Right lobe of liver (tissue), 6 donors: ENCODE data around the gene C3orf18. TPM values are rescaled to one million over a fixed set of nuclear protein-coding genes. Genes with fewer than 3 reads are reported as not detected.

ENCODE experiments used
- ATAC-seq, 4 donors: fragments of 200-7000 bp; cut with Tn5 transposase; one replicate each; pipeline ENCODE4 v1.9.1; 2020; ENCODE audit warnings: mild to moderate bottlenecking in 4 of 4, moderate library complexity in 4 of 4
- DNase-seq, 3 donors: peaks; one replicate each; pipeline ENCODE4 v3.0.0-alpha.2; 2020
- H3K27ac ChIP-seq, 3 donors: fragments of 200-600 bp; one replicate each; pipeline ENCODE4 v1.8.0; 2022
- H3K27me3 ChIP-seq, 2 donors: fragments of 200-600 bp; one replicate each; pipeline ENCODE4 v1.8.0; 2022
- H3K36me3 ChIP-seq, 4 donors: fragments of 200-600 bp; sonication (generic) in 1 of 4; one replicate each; pipeline versions ENCODE4 v1.5.1 to v1.8.0; 2017 to 2022; ENCODE audit warnings: control low read depth in 1 of 4
- H3K4me1 ChIP-seq, 4 donors: fragments of 200-600 bp; sonication (generic) in 1 of 4; one replicate each; pipeline versions ENCODE4 v1.5.1 to v1.8.0; 2017 to 2022; ENCODE audit warnings: control low read depth in 1 of 4
- H3K4me3 ChIP-seq, 3 donors: fragments of 200-600 bp; one replicate each; pipeline ENCODE4 v1.8.0; 2022
- H3K9me3 ChIP-seq, 4 donors: fragments of 200-600 bp; sonication (generic) in 1 of 4; one replicate each; pipeline versions ENCODE4 v1.5.1 to v1.8.0; 2017 to 2022; ENCODE audit warnings: control low read depth in 1 of 4
- POLR2A ChIP-seq: fragments of 450-650 bp; IDR thresholded peaks from one replicate; pipeline ENCODE4 v1.6.1; 2017; ENCODE audit warnings: antibody characterized with exemption, mild to moderate bottlenecking
- WGBS: methylation state at CpG from one replicate; pipeline ENCODE4 v1.1.6; 2018; ENCODE audit warnings: low coverage, low lambda C conversion rate; ENCODE audit not compliant: insufficient coverage; ENCODE audit errors: missing lambda C conversion rate; 5-methylcytosine and 5-hydroxymethylcytosine counted together
- intact Hi-C, 2 donors: fragments of 100-400 bp; cut with DNase I; formaldehyde crosslinking; loops; one replicate each; pipeline versions ENCODE4 v1.11.2 to v1.14.1; 2022
- total RNA-seq, 6 experiments: library from RNA; depleted of rRNA in 2 of 6; stranded (reverse); fragments of >200 nt in 2 of 6; fragmentation: NEBNext Ultra II Directional in 3 of 6; extraction: Animal tissue kit (Norgen Biotek cat#: 25700) in 3 of 6; gene quantifications; one replicate each; pipeline versions ENCODE4 v1.1.0 to v1.2.4, GENCODE V29; 2016 to 2023
- TF ChIP-seq, protein P1 (sequence below), 4 donors: fragments of 200-600 bp in 3 of 4; fragments of 450-650 bp in 1 of 4; IDR thresholded peaks; one replicate each; pipeline versions ENCODE4 v1.5.1 to v1.8.0; 2016 to 2022; ENCODE audit warnings: antibody characterized with exemption in 4 of 4, mild to moderate bottlenecking in 2 of 4
- donor health status: DM: no; HTN: yes; CAD: no.
- donor health status: DM: no; HTN: no; CAD: no.
- donor health status: DM: no; HTN: no; CAD: no.
- donor health status: DM: no; HTN: yes; CAD: no.
- donor health status: DM: no; HTN: yes; CAD: no.

C3orf18 gene
- total RNA-seq, 6 experiments from 2014 or later, result 2.0 to 7.8 (median 2.8) TPM

- Histone ChIP-seq H3K27me3 (no peaks in the 10 kb centered on the region), H3K4me1 (peaks cover 3 to 61% (median 39%) of the 10 kb centered on the region in 4 donors), H3K36me3 (no peaks in the 10 kb centered on the region), H3K9me3 (no peaks in the 10 kb centered on the region), H3K4me3 (peak overlapping the region in 1 of 3 donors; percentile 0), H3K27ac (peak overlapping the region; percentile 77 to 93 (median 93))
- peak; percentile 94 to 97 (median 95) for DNase-seq
- intact Hi-C loops, result no loop called here
- WGBS, result 4% methylated on average over 10 of the region's 14 CpGs
- TF ChIP-seq, protein P1, sequence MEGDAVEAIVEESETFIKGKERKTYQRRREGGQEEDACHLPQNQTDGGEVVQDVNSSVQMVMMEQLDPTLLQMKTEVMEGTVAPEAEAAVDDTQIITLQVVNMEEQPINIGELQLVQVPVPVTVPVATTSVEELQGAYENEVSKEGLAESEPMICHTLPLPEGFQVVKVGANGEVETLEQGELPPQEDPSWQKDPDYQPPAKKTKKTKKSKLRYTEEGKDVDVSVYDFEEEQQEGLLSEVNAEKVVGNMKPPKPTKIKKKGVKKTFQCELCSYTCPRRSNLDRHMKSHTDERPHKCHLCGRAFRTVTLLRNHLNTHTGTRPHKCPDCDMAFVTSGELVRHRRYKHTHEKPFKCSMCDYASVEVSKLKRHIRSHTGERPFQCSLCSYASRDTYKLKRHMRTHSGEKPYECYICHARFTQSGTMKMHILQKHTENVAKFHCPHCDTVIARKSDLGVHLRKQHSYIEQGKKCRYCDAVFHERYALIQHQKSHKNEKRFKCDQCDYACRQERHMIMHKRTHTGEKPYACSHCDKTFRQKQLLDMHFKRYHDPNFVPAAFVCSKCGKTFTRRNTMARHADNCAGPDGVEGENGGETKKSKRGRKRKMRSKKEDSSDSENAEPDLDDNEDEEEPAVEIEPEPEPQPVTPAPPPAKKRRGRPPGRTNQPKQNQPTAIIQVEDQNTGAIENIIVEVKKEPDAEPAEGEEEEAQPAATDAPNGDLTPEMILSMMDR (IDR thresholded peaks at IDR 0.05), result no peak
- TF ChIP-seq POLR2A, result no peak
- peak; percentile 54 to 74 (median 66) for ATAC-seq
Measured at GRCh38 chr3:50600841-50601591, 33.5 kb upstream of the C3orf18 start.

DNA sequence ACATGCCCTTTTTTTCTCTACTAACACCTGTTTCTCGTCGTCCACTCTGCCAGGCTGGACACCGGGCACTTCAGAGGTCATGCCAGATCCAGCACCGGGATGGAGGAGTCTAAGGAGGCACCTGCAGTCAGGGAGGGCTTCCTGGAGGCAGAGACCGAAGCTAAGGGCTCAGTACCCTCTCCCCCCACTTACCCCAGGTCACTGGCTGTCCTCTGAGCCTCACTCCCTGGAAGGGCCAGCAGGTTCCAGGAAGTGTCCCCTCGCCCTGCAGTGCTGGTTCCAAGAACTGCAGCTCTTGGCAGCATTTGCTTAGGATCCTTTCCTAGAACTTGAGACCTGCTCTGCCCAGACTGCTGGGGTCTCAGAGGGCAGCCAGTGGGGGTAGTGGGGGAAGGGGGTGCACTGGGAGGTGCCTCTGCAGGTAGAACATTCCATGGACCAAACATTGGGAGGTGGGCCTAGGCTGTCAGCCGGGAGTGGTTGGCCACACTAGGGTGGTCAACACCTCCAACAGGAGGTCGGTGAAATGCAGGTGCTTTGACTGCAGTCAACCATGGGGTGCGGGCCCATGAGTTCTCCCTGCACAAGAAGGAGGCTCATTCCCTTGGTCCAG, 32.7 kb upstream of the C3orf18 start:
- TF ChIP-seq, protein P1 (IDR thresholded peaks at IDR 0.05), result no peak
- no peak for TF ChIP-seq POLR2A
- Histone ChIP-seq H3K9me3 (no peaks in the 10 kb centered on the region), H3K27ac (peak overlapping the region; percentile 35 to 93 (median 93)), H3K4me3 (no peak overlapping the region), H3K4me1 (peaks cover 3 to 53% (median 32%) of the 10 kb centered on the region in 4 donors), H3K27me3 (no peaks in the 10 kb centered on the region), H3K36me3 (no peaks in the 10 kb centered on the region)
- ATAC-seq, result peak in 2 of 4 donors; percentile 6 to 12
- intact Hi-C loops, result no loop called here
- peak in 1 of 3 donors; percentile 60 for DNase-seq
- 52% methylated on average over 6 of the region's 9 CpGs for WGBS

- no peaks in the 10 kb centered on the region for H3K9me3 ChIP-seq
- H3K27ac ChIP-seq, result peak overlapping the region; percentile 35 to 93 (median 93)
- peaks cover 3 to 48% (median 29%) of the 10 kb centered on the region in 4 donors for H3K4me1 ChIP-seq
- TF ChIP-seq, protein P1 (IDR thresholded peaks at IDR 0.05), result no peak
- no peak for TF ChIP-seq POLR2A
- no CpG with 5 or more reads among the region's 1 CpG for WGBS
- no peak overlapping the region for H3K4me3 ChIP-seq
- intact Hi-C loops, result no loop called here
- DNase-seq (no peak), ATAC-seq (peak in 1 of 4 donors; percentile 2)
- H3K36me3 ChIP-seq, result no peaks in the 10 kb centered on the region
- no peaks in the 10 kb centered on the region for H3K27me3 ChIP-seq
Measured at GRCh38 chr3:50599716-50600118, 32.2 kb upstream of the C3orf18 start.

DNA sequence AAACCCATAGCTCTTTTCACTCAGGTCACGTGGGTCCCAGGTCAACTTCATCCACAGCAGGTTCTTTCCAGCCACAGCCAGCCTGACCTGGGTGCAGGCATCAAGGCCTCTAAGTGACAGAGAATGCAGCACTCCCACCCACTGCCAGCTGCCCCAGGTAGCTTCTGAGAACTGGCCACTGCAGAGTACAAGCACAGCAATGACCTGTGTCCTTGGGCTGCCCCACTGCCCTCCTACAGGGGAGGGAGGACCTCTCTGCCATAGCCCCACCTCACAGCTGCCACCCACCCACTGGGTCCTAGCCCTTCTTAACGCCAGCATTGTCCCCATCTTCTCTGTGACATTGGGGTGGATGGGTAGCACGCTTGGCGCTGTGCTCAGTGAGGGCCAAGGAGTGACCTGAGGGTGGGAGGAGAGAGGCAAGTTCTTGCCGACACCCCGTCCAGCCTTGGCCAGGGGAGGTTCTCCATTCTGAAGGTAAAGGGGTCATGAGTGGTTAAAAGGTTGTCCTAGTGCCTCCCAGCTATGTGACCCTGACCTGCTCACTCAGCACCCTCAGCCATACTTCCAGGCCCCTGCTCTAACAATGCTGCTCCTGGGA, 31.7 kb upstream of the C3orf18 start:
- intact Hi-C loops, result no loop called here
- DNase-seq, result no peak
- no peaks in the 10 kb centered on the region for H3K27me3 ChIP-seq
- TF ChIP-seq, protein P1 (IDR thresholded peaks at IDR 0.05), result no peak
- no peak for TF ChIP-seq POLR2A
- H3K4me3 ChIP-seq, result no peak overlapping the region
- no peaks in the 10 kb centered on the region for H3K36me3 ChIP-seq
- no CpG with 5 or more reads among the region's 6 CpGs for WGBS
- peaks cover 3 to 48% (median 29%) of the 10 kb centered on the region in 4 donors for H3K4me1 ChIP-seq
- H3K27ac ChIP-seq, result peak overlapping the region in 2 of 3 donors; percentile 93
- ATAC-seq, result peak in 2 of 4 donors; percentile 0 to 6
- H3K9me3 ChIP-seq, result no peaks in the 10 kb centered on the region
